Ovary (tissue), 9 donors: Measurements from ENCODE around the gene NTRK3. TPM values are rescaled to one million over a fixed set of nuclear protein-coding genes. Genes with fewer than 3 reads are reported as not detected.
A peak's percentile ranks its signal among the peaks of the same experiment; 100 is the strongest.

Experiments
- DNase-seq, 5 donors: peaks; one replicate each; pipeline ENCODE4 v3.0.0-alpha.2; 2019 to 2020
- H3K27ac ChIP-seq, 2 donors: fragments of 200-600 bp; one replicate each; pipeline versions ENCODE4 v1.5.1 to v1.8.0; 2019 to 2022
- H3K27me3 ChIP-seq: fragments of 200-600 bp; one replicate; pipeline ENCODE4 v1.8.0; 2022
- H3K36me3 ChIP-seq: fragments of 200-600 bp; sonication (generic); one replicate; pipeline ENCODE4 v1.5.1; 2019
- H3K4me1 ChIP-seq: one replicate; pipeline ENCODE4 v1.8.1; 2013; ENCODE audit warnings: mild to moderate bottlenecking, moderate library complexity; ENCODE audit not compliant: insufficient read depth
- H3K4me3 ChIP-seq: fragments of 200-600 bp; sonication (generic); one replicate; pipeline ENCODE4 v1.5.1; 2017
- H3K9me3 ChIP-seq, 2 donors: fragments of 200-600 bp in 1 of 2; sonication (generic) in 1 of 2; one replicate each; pipeline versions ENCODE4 v1.5.1 to v1.8.1; 2013 to 2019; ENCODE audit warnings: mild to moderate bottlenecking in 1 of 2, moderate library complexity in 1 of 2
- EP300 ChIP-seq: sonication (generic); formaldehyde crosslinking; IDR thresholded peaks from one replicate; pipeline ENCODE4 v1.6.1; 2017; ENCODE audit warnings: antibody characterized with exemption
- POLR2A ChIP-seq: fragments of 450-650 bp; IDR thresholded peaks from one replicate; pipeline ENCODE4 v1.6.1; 2017; ENCODE audit warnings: antibody characterized with exemption, mild to moderate bottlenecking, moderate library complexity
- WGBS, 3 donors: extraction: QIAGEN DNeasy Blood & Tissue Kit in 1 of 3; methylation state at CpG; one replicate each; pipeline versions ENCODE4 v1.1.5 to v1.1.7; 2013 to 2017; 5-methylcytosine and 5-hydroxymethylcytosine counted together
- intact Hi-C, 4 donors: fragments of 100-400 bp; cut with DNase I; formaldehyde crosslinking; loops; one replicate each; pipeline versions ENCODE4 v1.11.0 to v1.15.1; 2022 to 2023
- polyA plus RNA-seq, 2 donors: library from polyadenylated mRNA; stranded (reverse); fragments of 200-250 nt in 1 of 2; fragments of 350-450 nt in 1 of 2; fragmentation: Illumina TruSeq in 1 of 2; extraction: RNeasy Lipid Tissue Mini Kit (QIAGEN cat#74804) in 1 of 2; gene quantifications; one replicate each; pipeline ENCODE4 v1.2.3, GENCODE V29; 2013 to 2014
- total RNA-seq, 7 donors: library from RNA; depleted of rRNA in 2 of 7; stranded (reverse); fragments of >200 nt in 2 of 7; fragmentation: NEBNext Ultra II Directional in 3 of 7; extraction: Animal tissue kit (Norgen Biotek cat#: 25700) in 3 of 7; gene quantifications; one replicate each; pipeline versions ENCODE4 v1.1.0 to v1.2.4, GENCODE V29; 2016 to 2023
- TF ChIP-seq, protein P1 (sequence below), 3 donors: fragments of 450-650 bp in 2 of 3; fragments of 200-600 bp in 1 of 3; IDR thresholded peaks; one replicate each; pipeline versions ENCODE4 v1.5.1 to v1.8.0; 2016 to 2022; ENCODE audit warnings: antibody characterized with exemption in 3 of 3, mild to moderate bottlenecking in 1 of 3
- donor health status: DM: no; HTN: no; CAD: no; lungs with moderate emphysema.
- donor health status: DM: no; HTN: no; CAD: no.
- donor health status: Bipolar disorder and iron deficiency.
- donor health status: DM: yes; HTN: yes; CAD: no.
- donor health status: DM: no; HTN: no; CAD: no.
- donor health status: DM: yes; HTN: yes; CAD: no.

NTRK3 gene
- total and polyA plus RNA-seq, 9 donors = 0.77 to 14.6 (median 2.7) TPM

DNA sequence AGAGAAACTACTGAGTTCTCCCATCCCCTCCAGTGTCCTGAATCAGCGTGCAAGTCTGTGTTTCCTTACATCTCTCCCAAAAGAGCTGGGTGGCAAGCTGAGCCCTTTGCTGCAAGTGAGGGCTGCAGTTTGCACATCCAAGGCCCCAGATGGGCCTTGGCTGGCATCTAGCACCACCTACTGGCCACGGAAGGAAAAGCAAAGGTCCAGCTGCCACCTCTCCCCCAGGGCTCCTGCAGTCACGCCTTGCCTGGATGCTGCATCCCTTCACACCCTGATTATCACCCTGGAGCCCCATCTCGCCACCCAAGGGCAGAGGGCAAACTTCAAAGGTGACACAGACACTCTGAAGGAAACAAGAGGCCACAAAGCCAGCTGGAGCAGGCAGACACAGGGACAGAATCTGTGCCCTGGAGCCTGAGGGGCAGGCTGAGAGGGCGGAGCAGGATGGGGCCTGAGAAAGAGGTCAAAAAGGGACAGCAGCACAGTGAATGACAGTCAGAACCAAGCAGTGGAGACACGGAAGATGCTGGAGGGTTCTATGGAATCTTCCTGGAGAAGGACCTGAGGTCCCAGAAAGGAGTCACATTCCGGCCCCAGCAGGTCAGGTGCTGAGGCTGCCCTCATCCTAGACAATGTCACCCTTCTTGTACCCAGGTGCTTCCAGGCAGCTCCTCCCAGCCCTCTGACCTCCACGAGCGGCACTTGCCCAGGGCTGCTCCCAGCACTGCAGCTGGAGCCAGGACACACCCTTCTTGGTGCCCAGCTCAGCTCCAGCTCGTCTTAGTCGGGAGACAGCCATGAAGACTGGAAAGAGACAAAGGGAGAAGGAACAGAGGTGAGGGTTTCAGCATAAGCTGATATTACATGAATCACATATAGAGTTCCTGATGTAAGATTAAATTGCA, 18.3 kb upstream of the NTRK3 start:
- intact Hi-C loops = loop anchor here in 1 of 4 donors (10.0 kb wide), 1 partner anchor 1360 kb away; no protein-coding TSS in a partner anchor
- H3K36me3 ChIP-seq = no peaks in the 10 kb centered on the region
- DNase-seq = peak in 4 of 5 donors; percentile 12 to 41 (median 34)
- TF ChIP-seq POLR2A = no peak
- TF ChIP-seq, protein P1, sequence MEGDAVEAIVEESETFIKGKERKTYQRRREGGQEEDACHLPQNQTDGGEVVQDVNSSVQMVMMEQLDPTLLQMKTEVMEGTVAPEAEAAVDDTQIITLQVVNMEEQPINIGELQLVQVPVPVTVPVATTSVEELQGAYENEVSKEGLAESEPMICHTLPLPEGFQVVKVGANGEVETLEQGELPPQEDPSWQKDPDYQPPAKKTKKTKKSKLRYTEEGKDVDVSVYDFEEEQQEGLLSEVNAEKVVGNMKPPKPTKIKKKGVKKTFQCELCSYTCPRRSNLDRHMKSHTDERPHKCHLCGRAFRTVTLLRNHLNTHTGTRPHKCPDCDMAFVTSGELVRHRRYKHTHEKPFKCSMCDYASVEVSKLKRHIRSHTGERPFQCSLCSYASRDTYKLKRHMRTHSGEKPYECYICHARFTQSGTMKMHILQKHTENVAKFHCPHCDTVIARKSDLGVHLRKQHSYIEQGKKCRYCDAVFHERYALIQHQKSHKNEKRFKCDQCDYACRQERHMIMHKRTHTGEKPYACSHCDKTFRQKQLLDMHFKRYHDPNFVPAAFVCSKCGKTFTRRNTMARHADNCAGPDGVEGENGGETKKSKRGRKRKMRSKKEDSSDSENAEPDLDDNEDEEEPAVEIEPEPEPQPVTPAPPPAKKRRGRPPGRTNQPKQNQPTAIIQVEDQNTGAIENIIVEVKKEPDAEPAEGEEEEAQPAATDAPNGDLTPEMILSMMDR (IDR thresholded peaks at IDR 0.05) = peak in 1 of 3 donors; percentile 33
- WGBS, 3 donors = 36 to 39% (median 37%) methylated on average over 11 of the region's 11 CpGs
- H3K27ac ChIP-seq = no peak overlapping the region
- no peaks in the 10 kb centered on the region for H3K9me3 ChIP-seq
- H3K4me1 ChIP-seq = no peaks in the 10 kb centered on the region
- no peaks in the 10 kb centered on the region for H3K27me3 ChIP-seq
- H3K4me3 ChIP-seq = no peak overlapping the region

DNA sequence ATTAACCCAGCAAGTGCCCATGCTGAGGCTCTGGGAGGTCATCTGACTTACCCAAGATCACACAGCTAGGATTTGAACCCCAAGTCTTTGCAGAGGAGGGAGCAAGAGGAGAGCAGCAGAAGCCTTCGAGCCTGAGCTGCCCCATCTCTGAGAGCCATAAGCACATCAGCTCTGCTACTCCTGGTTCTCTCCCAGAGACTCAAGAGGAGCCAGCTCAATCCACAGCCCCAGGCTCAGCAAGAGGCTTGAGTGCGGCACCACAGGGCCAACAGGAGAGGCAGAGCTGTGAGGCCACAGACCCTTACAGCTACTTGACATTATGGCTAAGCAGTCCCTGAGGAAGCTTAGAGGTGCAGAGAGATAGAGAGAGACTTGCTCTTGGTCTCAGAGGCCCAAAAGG, 15.9 kb upstream of the NTRK3 start:
- H3K36me3 ChIP-seq = no peaks in the 10 kb centered on the region
- intact Hi-C loops = loop anchor here in 1 of 4 donors (10.0 kb wide), 1 partner anchor 1358 kb away; no protein-coding TSS in a partner anchor
- H3K4me1 ChIP-seq = no peaks in the 10 kb centered on the region
- no peak for TF ChIP-seq POLR2A
- TF ChIP-seq, protein P1 (IDR thresholded peaks at IDR 0.05) = no peak
- TF ChIP-seq EP300 = no peak
- no peaks in the 10 kb centered on the region for H3K9me3 ChIP-seq
- no peak for DNase-seq
- WGBS, 3 donors = 79 to 88% (median 84%) methylated on average over 2 of the region's 2 CpGs
- H3K27me3 ChIP-seq = no peaks in the 10 kb centered on the region
- no peak overlapping the region for H3K27ac ChIP-seq
- H3K4me3 ChIP-seq = no peak overlapping the region

DNA sequence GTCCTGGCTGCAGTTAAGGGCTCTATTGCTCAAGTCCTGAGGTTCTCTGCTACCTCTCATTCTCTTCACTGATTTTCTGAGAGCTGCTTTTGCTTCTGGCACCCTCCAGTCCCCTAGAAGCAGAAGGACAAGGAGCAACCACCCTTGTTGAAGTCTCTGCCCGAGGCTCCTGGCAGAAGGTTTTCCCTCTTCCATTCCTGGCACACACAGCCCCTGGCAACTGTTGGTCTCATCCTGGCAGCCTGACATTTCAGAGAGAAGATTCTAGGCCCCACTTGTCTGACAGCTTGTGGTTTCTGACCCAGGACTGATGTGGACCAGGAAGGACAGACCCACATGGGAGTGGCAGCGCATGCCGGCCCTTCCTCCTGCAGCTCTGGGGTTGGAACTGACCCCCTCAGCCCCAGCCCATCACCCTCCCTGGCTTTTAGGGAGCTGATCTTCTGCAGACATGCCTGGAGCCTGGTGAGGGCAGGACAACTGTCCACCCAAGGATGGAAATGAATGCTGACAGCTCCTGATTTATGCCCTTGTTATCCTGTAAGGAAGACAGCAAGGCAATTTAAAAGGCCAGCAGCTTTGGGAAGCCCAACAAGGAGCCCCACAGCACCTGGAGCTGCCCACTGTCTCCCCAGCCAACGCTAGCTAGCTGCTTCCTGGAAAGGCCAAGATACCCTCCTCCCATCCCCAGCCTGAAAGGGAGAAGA, 13.0 kb upstream of the NTRK3 start:
- Histone ChIP-seq H3K4me3 (no peak overlapping the region), H3K27ac (no peak overlapping the region), H3K36me3 (no peaks in the 10 kb centered on the region), H3K4me1 (no peaks in the 10 kb centered on the region), H3K27me3 (no peaks in the 10 kb centered on the region), H3K9me3 (no peaks in the 10 kb centered on the region)
- 41 to 71% (median 57%) methylated on average over 4 of the region's 4 CpGs for WGBS, 3 donors
- intact Hi-C loops = loop anchor here in 1 of 4 donors (10.0 kb wide), 1 partner anchor 1355 kb away; no protein-coding TSS in a partner anchor
- no peak for TF ChIP-seq EP300
- TF ChIP-seq, protein P1 (IDR thresholded peaks at IDR 0.05) = no peak
- no peak for TF ChIP-seq POLR2A
- no peak for DNase-seq

DNA sequence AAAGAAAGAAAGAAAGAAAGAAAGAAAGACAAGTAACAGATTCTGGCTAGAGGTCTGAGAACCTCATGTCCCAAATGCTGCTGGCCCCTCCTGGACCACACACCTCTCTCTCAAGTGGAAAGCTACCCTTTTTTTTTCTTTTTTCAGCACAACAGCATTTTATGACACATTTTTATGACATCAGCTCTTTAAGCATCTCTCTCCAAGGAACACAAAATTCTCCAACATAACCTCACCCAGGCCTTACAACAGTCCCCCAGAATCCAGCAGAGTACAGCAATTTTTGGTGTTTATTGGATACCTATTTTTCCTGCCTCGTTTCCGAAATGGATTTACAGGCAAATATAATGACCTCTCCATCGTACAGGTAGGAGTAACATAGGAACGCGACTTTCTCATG, 11.2 kb upstream of the NTRK3 start:
- intact Hi-C loops = no loop called here
- Histone ChIP-seq H3K9me3 (no peaks in the 10 kb centered on the region), H3K4me1 (no peaks in the 10 kb centered on the region), H3K27me3 (no peaks in the 10 kb centered on the region), H3K27ac (no peak overlapping the region), H3K4me3 (no peak overlapping the region), H3K36me3 (no peaks in the 10 kb centered on the region)
- 70 to 83% (median 75%) methylated on average over 5 of the region's 5 CpGs for WGBS, 3 donors
- TF ChIP-seq, protein P1 (IDR thresholded peaks at IDR 0.05) = no peak
- TF ChIP-seq POLR2A (no peak), EP300 (no peak)
- DNase-seq = no peak
